ENCODE measurements around the gene TSPAN31.
"Not testable (repeated sequence)": the region's sequence is repeated elsewhere in the genome, so short reads cannot be mapped to it uniquely, and the experiment has no call there.

TSPAN31 gene, protein sequence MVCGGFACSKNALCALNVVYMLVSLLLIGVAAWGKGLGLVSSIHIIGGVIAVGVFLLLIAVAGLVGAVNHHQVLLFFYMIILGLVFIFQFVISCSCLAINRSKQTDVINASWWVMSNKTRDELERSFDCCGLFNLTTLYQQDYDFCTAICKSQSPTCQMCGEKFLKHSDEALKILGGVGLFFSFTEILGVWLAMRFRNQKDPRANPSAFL

DNA sequence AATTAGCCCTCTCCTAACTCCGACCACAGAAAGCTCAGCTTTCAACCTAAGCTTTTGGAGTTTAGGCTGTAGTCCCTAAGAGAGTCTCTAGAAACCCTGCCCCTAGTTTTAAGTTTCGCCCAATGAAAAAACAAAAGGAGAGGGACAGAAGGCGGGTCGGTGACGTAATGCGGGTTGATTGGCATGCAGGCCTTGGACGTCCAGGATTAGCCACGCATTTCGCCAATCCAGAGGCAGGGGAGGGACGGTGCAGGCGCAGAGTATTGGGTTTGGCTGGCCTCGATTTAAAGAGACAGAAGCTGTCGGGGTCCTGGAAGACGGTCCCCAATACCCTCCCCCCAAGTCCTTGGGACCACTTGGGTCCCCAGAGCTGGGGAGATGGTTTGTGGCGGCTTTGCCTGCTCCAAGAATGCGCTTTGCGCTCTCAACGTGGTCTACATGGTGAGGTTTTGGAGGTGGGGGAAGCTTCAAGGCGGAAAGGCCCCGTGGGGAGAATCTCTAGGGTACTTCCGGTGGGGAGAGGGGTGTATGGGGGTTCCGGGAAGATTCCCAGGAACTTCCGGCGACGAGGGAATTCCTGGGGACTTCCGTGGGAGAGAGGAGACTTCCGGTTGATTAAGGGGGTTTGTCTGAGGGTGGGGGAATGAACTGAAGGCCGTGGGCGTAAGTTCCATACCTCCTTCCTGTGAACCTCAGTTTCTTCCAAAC is at the start of gene TSPAN31:
TSS of gene TSPAN31 (plus strand) at position 263 of the 708 bp plus-strand sequence. CDS start at position 379, 116 bp downstream.
- peak; percentile 84 for DNase-seq

DNA sequence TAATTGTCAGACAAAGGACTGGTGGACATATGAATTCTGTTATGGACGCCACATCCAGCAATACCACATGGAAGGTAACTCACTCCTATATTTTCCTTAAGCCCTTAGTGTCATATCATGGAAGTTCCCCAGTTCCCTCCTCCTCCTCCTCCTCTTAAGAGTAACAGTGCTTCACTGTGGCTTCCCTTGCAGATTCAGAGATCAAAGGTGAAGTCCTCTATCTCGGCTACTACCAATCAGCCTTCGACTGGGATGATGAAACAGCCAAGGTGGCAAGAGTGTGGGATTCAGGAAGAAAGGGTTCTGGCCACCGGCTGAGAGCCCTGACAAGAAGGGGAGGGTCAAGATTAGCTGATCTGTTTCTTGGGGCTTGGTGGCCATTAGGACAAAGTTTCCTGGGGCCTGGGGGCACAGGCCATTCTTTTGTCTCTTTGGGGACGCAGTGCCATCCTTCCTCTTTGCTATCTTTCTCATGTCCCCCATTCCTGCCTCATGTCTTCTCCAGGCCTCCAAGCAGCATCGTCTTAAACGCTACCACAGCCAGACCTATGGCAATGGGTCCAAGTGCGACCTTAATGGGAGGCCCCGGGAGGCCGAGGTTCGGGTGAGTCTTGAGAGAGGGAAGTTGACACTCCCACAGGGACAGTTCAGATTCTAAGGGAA is 48.9 kb upstream of the TSPAN31 start:
- DNase-seq, result no peak

DNA sequence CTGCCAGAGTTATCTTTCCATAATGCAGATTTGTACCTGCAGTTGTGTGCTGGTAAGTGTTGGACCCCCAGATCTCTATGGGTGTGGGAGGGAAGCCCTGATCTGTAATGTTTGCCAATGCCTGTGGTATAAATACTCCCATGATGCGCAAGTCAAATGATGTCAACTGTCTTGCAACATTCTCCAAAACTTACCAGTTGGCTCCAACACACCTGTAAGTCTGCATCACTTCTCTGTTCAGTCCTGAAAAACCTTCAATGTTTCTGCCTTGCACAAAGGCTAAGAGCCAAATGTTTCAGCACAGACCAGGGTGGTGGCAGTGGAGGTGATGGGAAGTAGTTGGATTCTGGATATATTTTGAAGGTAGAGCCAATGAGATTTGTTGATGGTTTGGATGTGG is 47.8 kb upstream of the TSPAN31 start:
- no peak for DNase-seq

DNA sequence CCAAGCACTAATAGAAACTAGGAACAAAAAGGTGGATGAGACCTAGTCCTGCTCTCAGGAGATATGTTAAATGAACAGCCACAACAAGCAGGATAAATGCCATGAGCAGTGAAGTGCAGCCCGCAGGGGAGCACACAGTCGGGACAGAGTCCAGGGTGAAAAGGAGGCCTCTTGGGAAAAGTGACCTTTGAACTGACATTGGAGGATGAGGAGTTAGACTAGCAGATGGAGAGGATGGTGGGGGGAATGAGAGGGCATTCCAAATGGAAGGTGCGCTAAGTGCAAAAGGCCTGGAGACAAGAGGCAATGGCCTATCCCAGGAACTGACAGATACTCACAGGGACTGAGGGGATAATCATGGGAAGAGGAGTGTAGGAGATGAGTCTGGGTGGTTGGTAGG is 46.4 kb upstream of the TSPAN31 start:
- no peak for DNase-seq

DNA sequence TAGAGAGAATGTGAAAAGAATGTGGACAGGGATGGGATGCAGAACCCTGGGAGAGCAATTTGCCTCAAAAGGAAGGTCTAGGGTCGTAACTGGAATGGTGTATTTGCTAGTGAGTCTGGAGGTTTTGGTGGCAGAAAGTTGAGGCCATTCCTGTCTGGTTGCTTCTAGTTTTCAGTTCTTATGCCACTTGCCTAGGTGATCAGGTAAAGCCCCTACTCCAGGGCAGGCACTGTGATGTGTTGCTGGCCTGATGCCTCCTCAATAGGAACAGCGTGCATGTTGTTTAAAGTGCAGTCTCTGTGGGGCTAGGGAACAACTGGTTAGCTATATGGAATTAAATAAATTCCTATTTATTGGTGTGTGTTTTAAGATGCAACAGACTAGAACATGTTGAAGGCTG is 44.5 kb upstream of the TSPAN31 start:
- no peak for DNase-seq

DNA sequence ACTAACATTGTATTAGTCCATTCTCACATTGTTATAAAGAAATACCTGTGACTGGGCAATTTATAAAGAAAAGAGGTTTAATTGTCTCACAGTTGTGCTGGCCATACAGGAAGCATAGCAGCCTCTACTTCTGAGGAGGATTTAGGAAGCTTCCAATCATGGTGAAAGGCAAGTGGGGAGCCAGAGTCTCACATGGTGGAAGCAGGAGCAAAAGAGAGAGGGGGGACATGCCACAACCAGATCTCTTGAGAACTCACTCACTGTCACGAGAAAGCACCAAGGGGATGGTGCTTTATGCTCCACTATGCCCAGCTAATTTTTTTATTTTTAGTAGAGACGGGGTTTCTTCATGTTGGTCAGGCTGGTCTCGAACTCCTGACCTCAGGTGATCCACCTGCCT is 37.6 kb upstream of the TSPAN31 start:
- DNase-seq, result no peak

DNA sequence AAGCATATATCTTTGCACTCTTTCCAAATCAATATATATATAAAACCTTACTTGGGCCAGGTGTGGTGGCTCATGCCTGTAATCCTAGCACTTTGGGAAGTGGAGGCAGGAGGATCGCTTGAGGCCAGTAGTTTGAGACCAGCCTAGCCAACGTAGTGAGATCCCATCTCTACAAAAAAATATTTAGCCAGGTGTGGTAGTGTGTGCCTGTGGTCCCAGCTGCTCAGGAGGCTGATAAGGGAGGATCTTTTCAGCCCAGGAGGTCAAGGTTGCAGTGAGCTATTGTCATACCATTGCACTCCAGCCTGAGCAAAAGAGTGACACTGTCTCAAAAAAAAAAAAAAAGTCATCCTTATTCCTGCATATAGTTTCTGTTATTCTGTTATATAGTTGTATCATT is 36.5 kb upstream of the TSPAN31 start:
- DNase-seq, result no peak

DNA sequence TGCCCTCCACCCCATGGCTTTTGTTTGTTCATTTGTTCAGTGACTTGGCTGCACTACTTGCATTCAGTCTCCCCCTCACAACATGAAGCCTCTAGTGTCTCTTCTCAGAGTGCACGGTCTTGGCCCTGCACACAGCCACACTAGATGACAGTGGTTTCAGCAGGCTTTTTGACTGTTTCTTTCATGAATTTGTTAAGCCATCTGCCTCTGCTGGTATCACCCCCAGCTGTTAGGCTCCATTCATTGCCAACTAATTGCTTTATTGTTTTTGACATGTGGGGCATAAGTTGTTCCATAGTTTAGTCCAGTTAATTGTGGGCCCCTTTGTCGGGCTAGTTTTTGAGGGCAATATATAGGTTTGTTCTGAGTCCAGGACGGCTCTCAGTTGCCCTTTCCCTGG is 32.1 kb upstream of the TSPAN31 start:
- DNase-seq, result no peak

DNA sequence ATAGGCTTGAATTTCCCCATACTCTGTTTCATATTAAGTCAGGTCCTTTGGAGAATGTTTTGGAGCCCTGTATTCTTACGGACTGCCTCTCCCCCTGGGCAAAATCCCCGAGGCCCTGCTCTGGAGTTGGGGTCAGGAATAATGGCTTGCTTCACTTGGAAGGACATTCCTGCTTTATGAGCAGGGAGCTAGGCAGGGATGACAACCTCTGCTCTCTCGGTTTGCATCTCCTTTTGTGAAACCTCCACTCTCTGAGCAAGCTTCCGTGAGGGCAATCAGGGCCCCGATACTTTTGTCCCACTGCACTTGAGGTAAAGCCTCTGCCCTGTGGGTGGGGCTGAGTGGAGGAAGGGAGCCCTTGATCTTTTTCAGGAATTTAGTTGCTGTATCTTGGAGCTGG is 31.6 kb upstream of the TSPAN31 start:
- no peak for DNase-seq

DNA sequence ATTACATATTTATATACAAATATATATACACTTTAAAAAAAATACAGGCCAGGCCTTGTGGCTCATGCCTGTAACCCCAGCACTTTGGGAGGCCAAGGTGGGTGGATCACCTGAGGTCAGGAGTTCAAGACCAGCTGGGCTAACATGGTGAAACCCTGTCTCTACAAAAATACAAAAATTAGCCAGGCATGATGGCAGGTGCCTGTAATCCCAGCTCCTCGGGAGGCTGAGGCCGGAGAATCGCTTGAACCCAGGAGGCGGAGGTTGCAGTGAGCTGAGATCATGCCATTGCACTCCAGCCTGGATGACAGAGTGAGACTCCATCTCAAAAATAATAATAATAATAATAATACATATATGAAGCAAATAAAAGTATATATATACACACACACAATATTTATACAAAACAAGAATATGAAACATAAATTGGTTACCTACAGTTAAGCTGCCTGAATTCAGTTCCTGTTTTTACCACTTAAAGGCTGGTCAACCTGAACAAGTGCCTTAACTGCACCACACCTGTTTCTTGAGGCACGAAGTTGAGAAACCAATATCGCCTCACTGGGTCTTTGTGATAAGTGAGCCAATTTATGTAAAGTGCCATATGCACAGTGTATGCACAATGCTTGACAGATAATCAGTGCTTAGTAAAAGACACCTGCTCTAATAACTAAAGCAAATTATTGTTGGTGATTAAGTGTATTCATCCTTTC is 29.6 kb upstream of the TSPAN31 start:
- DNase-seq, result not testable (repeated sequence)

DNA sequence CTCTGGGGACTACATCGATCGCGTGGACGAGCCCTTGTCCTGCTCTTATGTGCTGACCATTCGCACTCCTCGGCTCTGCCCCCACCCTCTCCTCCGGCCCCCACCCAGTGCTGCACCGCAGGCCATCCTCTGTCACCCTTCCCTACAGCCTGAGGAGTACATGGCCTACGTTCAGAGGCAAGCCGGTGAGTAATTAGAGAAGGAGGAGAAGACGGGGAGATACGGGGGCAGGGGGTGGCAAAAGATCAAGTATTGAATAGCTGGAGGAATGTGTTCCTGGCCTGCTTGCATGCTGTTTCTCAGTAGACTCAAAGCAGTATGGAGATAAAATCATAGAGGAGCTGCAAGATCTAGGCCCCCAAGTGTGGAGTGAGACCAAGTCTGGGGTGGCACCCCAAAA is 29.1 kb upstream of the TSPAN31 start:
- no peak for DNase-seq

DNA sequence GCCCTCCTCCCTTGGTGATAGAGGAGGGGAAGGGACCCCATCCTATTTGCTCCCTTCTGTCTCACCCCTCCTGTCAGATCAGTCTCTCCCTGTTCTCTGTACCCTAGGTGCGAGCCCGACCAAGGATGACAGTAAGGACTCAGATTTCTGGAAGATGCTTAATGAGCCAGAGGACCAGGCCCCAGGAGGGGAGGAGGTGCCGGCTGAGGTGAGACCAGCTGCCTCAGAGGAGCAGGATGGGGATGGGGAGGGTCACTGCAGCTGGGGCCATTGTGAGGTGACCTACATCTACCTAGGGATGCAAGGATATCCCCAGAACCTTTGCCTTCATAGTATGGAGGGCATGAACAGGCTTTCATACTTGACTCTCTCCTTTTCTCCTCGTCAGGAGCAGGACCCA is 28.5 kb upstream of the TSPAN31 start:
- no peak for DNase-seq

DNA sequence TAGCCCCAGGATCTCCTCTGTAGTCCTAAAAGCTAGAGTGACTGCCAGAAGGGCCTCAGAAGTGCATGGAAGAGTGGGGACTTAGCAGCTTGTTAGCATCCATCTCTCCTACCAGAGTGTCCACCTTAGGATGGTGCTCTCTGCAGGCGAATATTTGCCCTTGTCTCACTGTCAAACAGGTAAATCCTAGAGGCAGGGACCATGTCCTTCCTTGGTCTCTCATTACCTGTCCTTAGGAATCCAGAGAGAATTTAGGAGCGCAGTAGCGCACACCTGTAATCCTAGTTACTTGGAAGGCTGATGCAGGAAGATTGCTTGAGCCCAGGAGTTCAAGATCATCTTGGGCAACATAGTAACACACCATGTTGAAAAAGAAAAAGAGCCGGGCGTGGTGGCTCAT is 27.7 kb upstream of the TSPAN31 start:
- DNase-seq, result no peak

DNA sequence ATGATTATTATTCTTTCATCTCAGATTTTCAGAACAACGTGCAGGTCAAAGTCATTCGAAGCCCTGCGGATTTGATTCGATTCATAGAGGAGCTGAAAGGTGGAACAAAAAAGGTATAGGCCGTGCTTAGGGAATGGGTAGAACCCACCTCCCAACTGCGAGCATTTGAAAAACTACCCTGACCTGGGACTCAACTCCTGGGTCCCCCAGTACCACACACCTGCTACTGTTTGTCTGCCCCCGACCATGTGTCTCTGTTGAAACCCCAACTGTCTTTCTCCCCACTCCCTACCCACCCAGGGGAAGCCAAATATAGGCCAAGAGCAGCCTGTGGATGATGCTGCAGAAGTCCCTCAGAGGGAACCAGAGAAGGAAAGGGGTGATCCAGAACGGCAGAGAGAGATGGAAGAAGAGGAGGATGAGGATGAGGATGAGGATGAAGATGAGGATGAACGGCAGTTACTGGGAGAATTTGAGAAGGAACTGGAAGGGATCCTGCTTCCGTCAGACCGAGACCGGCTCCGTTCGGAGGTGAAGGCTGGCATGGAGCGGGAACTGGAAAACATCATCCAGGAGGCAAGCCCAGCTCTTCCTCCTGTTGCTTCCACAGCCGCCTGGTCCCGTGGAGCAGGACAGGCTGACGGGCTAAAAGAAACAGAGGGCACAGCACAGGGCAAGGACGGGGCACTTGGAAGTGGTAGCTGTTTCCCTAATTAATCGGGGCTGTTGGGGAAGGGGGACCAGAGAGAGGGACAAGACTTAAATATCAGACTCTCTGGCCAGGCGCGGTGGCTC is 26.8 kb upstream of the TSPAN31 start:
- DNase-seq, result no peak

DNA sequence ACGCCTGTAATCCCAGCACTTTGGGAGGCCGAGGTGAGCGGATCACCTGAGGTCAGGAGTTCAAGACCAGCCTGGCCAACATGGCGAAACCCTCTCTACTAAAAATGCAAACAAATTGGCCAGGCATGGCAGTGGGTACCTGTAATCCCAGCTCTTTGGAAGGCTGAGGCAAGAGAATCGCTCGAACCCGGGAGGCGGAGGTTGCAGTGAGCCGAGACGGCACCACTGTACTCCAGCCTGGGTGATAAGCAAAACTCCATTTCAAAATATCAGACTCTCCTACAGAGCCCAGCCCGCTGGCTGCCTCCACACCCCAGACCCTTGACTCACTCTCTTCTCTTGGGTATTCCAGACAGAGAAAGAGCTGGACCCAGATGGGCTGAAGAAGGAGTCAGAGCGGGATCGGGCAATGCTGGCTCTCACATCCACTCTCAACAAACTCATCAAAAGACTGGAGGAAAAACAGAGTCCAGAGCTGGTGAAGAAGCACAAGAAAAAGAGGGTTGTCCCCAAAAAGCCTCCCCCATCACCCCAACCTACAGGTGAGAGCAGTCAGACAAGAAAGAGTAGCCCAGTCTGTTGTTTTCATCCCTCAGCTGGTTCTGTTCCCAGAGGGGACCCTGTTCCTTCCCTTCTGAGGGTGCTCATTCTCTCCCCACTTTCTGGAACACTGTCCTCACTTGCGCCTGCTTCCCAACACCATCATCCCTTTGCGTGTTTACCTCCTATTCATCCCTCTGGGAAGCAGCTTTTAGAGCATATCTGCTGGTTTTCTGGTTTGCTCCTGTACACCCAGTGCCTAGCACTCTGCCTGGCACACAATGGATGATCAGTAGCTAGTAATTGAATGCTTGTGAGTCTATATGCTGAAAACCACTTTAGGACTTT is 26.0 kb upstream of the TSPAN31 start:
- no peak for DNase-seq

DNA sequence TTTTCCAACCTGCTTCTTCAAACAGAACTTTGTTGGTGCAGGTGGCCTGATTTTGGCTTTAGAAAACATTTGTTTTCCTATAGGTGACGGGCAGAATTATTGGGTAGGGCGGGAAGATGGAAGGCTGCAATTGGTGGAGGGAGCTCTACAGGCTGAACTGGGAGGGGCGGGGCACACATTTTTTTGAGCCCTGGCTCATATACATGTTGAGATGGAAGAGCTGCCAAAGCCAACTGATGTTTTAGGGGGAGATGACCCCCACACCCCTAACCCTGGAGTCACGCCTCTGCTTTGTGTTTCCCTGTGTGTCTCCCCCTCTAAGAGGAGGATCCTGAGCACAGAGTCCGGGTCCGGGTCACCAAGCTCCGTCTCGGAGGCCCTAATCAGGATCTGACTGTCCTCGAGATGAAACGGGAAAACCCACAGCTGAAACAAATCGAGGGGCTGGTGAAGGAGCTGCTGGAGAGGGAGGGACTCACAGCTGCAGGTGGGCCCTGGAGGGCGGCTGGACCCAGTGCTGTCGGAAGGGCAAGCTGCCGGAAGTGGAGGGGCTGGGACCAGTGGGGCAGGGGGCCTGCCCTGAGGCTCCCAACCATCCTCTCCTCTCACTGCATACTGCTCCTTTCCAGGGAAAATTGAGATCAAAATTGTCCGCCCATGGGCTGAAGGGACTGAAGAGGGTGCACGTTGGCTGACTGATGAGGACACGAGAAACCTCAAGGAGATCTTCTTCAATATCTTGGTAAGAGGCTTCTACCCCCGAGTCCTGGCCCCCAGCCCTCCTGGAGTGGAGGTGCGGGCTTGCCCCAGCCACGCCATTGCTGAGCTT is 24.8 kb upstream of the TSPAN31 start:
- DNase-seq, result no peak

DNA sequence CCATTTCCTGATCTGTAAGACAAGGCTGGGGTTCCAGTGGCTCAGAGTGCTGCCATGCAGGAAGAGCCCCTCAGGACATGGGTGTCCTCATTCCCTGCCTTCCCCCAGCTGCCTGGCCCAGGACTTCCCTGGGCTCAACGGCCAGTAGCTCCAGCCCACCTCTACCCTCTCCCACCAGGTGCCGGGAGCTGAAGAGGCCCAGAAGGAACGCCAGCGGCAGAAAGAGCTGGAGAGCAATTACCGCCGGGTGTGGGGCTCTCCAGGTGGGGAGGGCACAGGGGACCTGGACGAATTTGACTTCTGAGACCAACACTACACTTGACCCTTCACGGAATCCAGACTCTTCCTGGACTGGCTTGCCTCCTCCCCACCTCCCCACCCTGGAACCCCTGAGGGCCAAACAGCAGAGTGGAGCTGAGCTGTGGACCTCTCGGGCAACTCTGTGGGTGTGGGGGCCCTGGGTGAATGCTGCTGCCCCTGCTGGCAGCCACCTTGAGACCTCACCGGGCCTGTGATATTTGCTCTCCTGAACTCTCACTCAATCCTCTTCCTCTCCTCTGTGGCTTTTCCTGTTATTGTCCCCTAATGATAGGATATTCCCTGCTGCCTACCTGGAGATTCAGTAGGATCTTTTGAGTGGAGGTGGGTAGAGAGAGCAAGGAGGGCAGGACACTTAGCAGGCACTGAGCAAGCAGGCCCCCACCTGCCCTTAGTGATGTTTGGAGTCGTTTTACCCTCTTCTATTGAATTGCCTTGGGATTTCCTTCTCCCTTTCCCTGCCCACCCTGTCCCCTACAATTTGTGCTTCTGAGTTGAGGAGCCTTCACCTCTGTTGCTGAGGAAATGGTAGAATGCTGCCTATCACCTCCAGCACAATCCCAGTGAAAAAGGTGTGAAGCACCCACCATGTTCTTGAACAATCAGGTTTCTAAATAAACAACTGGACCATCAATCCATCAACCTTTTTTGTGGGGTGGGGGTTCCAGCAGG is 23.9 kb upstream of the TSPAN31 start:
- DNase-seq, result no peak

DNA sequence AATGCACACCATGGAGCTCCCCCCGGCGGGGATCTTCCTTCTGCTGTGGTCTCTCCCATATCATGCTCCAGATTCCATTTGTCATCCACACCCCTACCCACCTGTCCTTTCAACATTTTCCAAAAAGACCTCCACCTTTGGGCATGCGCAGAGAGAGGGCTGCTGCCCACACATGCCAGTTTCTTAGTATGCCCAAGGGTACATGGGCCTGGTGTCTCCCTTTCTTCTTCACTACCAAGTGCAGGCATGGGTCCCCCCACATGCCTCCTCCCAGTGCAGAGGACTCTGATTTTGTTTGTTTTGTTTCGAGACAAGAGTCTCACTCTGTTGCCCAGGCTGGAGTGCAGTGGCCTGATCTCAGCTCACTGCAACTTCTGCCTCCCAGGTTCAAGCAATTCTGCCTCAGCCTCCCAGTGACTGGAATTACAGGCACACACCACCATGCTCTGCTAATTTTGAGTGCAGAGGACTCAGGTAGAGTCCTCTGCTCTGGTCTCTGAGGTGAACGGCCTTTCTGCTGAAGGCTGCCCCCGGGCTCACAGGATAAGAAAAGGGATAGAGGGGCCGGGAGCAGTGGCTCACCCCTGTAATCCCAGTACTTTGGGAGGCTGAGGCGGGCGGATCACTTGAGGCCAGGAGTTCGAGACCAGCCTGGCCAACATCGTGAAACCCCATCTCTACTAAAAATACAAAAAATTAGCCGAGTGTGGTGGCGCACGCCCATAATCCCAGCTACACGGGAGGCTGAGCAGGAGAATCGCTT is 22.8 kb upstream of the TSPAN31 start:
- not testable (repeated sequence) for DNase-seq

All from NCI-H524 treated with DMSO at 0.1 percent for 48 hours (cell line).